ENCODE results near the gene POU2F3.

DNA sequence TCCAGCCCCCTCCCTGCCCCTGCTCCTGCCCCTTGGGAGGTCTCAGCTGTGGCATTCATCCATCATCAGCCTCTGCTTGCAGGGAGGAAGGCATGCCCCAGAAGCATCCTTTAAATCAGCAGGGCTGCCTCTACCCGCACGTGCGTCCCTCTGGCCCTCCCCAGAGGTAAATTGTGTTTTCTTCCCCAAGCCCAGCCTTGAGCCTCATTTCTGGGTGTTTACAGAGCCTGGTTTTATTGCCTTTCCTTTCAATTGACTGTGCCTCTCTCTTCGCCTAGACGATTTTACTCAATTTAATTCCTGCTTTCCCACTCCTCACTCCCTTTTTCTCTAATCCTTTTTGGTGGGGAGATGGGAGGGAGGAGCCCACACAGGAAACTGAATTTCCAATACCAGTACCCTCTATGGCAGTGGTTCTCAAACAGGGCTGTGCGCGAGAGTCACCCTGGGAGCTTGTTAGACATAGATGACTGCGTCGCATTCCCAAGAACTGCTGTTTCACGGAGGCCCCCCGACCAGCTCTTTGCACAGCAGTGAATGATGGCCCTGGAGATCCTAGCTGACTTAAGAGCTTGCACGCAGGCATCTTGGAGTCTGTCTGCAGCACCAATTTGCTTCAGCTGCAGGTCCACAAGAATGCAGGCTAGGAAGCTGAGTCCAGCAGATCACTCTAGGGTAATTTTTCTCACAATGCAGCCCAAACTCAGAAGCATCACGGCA is 44.2 kb upstream of the POU2F3 start:
- TF ChIP-seq, protein P1, sequence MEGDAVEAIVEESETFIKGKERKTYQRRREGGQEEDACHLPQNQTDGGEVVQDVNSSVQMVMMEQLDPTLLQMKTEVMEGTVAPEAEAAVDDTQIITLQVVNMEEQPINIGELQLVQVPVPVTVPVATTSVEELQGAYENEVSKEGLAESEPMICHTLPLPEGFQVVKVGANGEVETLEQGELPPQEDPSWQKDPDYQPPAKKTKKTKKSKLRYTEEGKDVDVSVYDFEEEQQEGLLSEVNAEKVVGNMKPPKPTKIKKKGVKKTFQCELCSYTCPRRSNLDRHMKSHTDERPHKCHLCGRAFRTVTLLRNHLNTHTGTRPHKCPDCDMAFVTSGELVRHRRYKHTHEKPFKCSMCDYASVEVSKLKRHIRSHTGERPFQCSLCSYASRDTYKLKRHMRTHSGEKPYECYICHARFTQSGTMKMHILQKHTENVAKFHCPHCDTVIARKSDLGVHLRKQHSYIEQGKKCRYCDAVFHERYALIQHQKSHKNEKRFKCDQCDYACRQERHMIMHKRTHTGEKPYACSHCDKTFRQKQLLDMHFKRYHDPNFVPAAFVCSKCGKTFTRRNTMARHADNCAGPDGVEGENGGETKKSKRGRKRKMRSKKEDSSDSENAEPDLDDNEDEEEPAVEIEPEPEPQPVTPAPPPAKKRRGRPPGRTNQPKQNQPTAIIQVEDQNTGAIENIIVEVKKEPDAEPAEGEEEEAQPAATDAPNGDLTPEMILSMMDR (IDR thresholded peaks at IDR 0.05 in 4 of 5, conservative IDR thresholded peaks at IDR 0.05 in 1 of 5) = no peak
- TF ChIP-seq POLR2A (IDR thresholded peaks at IDR 0.05) = no peak

All from gastrocnemius medialis (tissue), 4 donors.